Immature natural killer cell (primary cell): Measurements from ENCODE around the gene SUSD3. TPM values are rescaled to one million over a fixed set of nuclear protein-coding genes. Genes with fewer than 3 reads are reported as not detected.

Experiments used
- DNase-seq, 3 donors: peaks; one replicate each; pipeline ENCODE4 v3.0.0; 2022; ENCODE audit warnings: mixed read lengths in 1 of 3
- H3K27ac Mint-ChIP-seq, 6 donors: one replicate each; pipeline ENCODE4 v1.8.0; 2020; ENCODE audit warnings: mixed read lengths in 6 of 6, mild to moderate bottlenecking in 5 of 6, inconsistent platforms in 4 of 6, moderate library complexity in 3 of 6
- H3K27me3 Mint-ChIP-seq, 3 donors: one replicate each; pipeline ENCODE4 v1.8.0; 2020 to 2021; ENCODE audit warnings: low read depth in 3 of 3, mild to moderate bottlenecking in 3 of 3, mixed read lengths in 3 of 3, moderate library complexity in 3 of 3, inconsistent platforms in 1 of 3
- H3K36me3 Mint-ChIP-seq, 3 donors: one replicate each; pipeline ENCODE4 v1.8.0; 2020; ENCODE audit warnings: mixed read lengths in 3 of 3, inconsistent platforms in 2 of 3, mild to moderate bottlenecking in 2 of 3
- H3K4me1 Mint-ChIP-seq, 2 donors: one replicate each; pipeline ENCODE4 v1.8.0; 2020; ENCODE audit warnings: inconsistent platforms in 2 of 2, mild to moderate bottlenecking in 2 of 2, mixed read lengths in 2 of 2, moderate library complexity in 1 of 2
- H3K4me3 Mint-ChIP-seq, 5 donors: one replicate each; pipeline ENCODE4 v1.8.0; 2020; ENCODE audit warnings: mild to moderate bottlenecking in 5 of 5, mixed read lengths in 5 of 5, inconsistent platforms in 3 of 5, moderate library complexity in 3 of 5
- H3K9me3 Mint-ChIP-seq, 6 donors: one replicate each; pipeline ENCODE4 v1.8.0; 2020; ENCODE audit warnings: mild to moderate bottlenecking in 6 of 6, mixed read lengths in 6 of 6, inconsistent platforms in 4 of 6, moderate library complexity in 3 of 6
- polyA plus RNA-seq, 3 donors: library from polyadenylated mRNA; unstranded; fragments of 300-500 nt; fragmentation: Illumina TruSeq; gene quantifications; one replicate each; pipeline ENCODE4 v1.2.3, GENCODE V29; 2021

SUSD3 gene
- polyA plus RNA-seq, 3 donors from 2014 or later = 3.5 to 5.2 TPM; not detected in 1

- Mint-ChIP-seq H3K36me3 (no peaks in the 10 kb centered on the region), H3K27me3 (peaks cover 3 to 14% (median 8%) of the 10 kb centered on the region in 3 donors), H3K27ac (no peak overlapping the region), H3K4me1 (peaks cover 9 to 21% of the 10 kb centered on the region in 2 donors), H3K4me3 (no peak overlapping the region), H3K9me3 (no peaks in the 10 kb centered on the region)
- DNase-seq = no peak
These were observed 8.3 kb upstream of the SUSD3 start for GRCh38 chr9:93050231-93050630.

- H3K4me3 Mint-ChIP-seq = no peak overlapping the region
- no peaks in the 10 kb centered on the region for H3K9me3 Mint-ChIP-seq
- peaks cover 9 to 28% of the 10 kb centered on the region in 2 donors for H3K4me1 Mint-ChIP-seq
- no peak overlapping the region for H3K27ac Mint-ChIP-seq
- H3K27me3 Mint-ChIP-seq = peaks cover 5 to 10% (median 5%) of the 10 kb centered on the region in 3 donors
- no peak for DNase-seq
- H3K36me3 Mint-ChIP-seq = no peaks in the 10 kb centered on the region
These were observed 6.8 kb upstream of the SUSD3 start for GRCh38 chr9:93051680-93052089.

GRCh38 chr9:93052791-93053540 lies 5.5 kb upstream of the SUSD3 start:
- Mint-ChIP-seq H3K4me3 (no peak overlapping the region), H3K36me3 (no peaks in the 10 kb centered on the region), H3K9me3 (no peaks in the 10 kb centered on the region), H3K27me3 (peaks cover 3 to 12% (median 5%) of the 10 kb centered on the region in 3 donors), H3K27ac (no peak overlapping the region), H3K4me1 (peaks cover 17 to 38% of the 10 kb centered on the region in 2 donors)
- DNase-seq = no peak

GRCh38 chr9:93053781-93054331 lies 4.6 kb upstream of the SUSD3 start:
- H3K4me3 Mint-ChIP-seq = no peak overlapping the region
- H3K36me3 Mint-ChIP-seq = no peaks in the 10 kb centered on the region
- H3K9me3 Mint-ChIP-seq = no peaks in the 10 kb centered on the region
- peaks cover 3 to 10% (median 5%) of the 10 kb centered on the region in 3 donors for H3K27me3 Mint-ChIP-seq
- DNase-seq = no peak
- peaks cover 21 to 36% of the 10 kb centered on the region in 2 donors for H3K4me1 Mint-ChIP-seq
- no peak overlapping the region for H3K27ac Mint-ChIP-seq

GRCh38 chr9:93054758-93055704 lies 3.5 kb upstream of the SUSD3 start:
- H3K4me3 Mint-ChIP-seq = no peak overlapping the region
- peak overlapping the region in 2 of 6 donors; percentile 45 to 48 for H3K27ac Mint-ChIP-seq
- H3K36me3 Mint-ChIP-seq = no peaks in the 10 kb centered on the region
- peaks cover 30 to 44% of the 10 kb centered on the region in 2 donors for H3K4me1 Mint-ChIP-seq
- peaks cover 5 to 18% (median 5%) of the 10 kb centered on the region in 3 donors for H3K27me3 Mint-ChIP-seq
- no peaks in the 10 kb centered on the region for H3K9me3 Mint-ChIP-seq
- DNase-seq = no peak

- no peaks in the 10 kb centered on the region for H3K9me3 Mint-ChIP-seq
- H3K4me3 Mint-ChIP-seq = peak overlapping the region; percentile 14 to 77 (median 44)
- H3K36me3 Mint-ChIP-seq = no peaks in the 10 kb centered on the region
- peaks cover 18 to 19% (median 18%) of the 10 kb centered on the region in 3 donors for H3K27me3 Mint-ChIP-seq
- peak overlapping the region in 1 of 6 donors; percentile 75 for H3K27ac Mint-ChIP-seq
- no peak for DNase-seq
- H3K4me1 Mint-ChIP-seq = peaks cover 51 to 66% of the 10 kb centered on the region in 2 donors
These were observed 1.3 kb upstream of the SUSD3 start for GRCh38 chr9:93057042-93057702.

- H3K9me3 Mint-ChIP-seq = no peaks in the 10 kb centered on the region
- no peak for DNase-seq
- H3K27ac Mint-ChIP-seq = peak overlapping the region in 4 of 6 donors; percentile 67 to 84 (median 73)
These were observed 672 bp upstream of the SUSD3 start for GRCh38 chr9:93057703-93058354.

GRCh38 chr9:93059011-93059714 lies 662 bp downstream of the SUSD3 start:
- Mint-ChIP-seq H3K4me3 (peak overlapping the region; percentile 82 to 91 (median 86)), H3K9me3 (no peaks in the 10 kb centered on the region), H3K27ac (peak overlapping the region in 5 of 6 donors; percentile 39 to 91 (median 82)), H3K36me3 (no peaks in the 10 kb centered on the region), H3K4me1 (peaks cover 58 to 66% of the 10 kb centered on the region in 2 donors), H3K27me3 (peaks cover 20 to 24% (median 21%) of the 10 kb centered on the region in 3 donors)
- peak; percentile 35 to 37 (median 36) for DNase-seq

More at GRCh38 chr9:93057703-93058354, 672 bp upstream of the SUSD3 start:
- peaks cover 56 to 71% of the 10 kb centered on the region in 2 donors for H3K4me1 Mint-ChIP-seq
- H3K27me3 Mint-ChIP-seq = peaks cover 18 to 22% (median 19%) of the 10 kb centered on the region in 3 donors
- H3K36me3 Mint-ChIP-seq = no peaks in the 10 kb centered on the region
- H3K4me3 Mint-ChIP-seq = peak overlapping the region; percentile 59 to 82 (median 69)

GRCh38 chr9:93059715-93060578 lies 1.4 kb downstream of the SUSD3 start:
- no peaks in the 10 kb centered on the region for H3K36me3 Mint-ChIP-seq
- no peak for DNase-seq
- H3K4me1 Mint-ChIP-seq = peaks cover 66 to 72% of the 10 kb centered on the region in 2 donors

GRCh38 chr9:93060746-93061259 lies 2.3 kb downstream of the SUSD3 start:
- peaks cover 74 to 81% of the 10 kb centered on the region in 2 donors for H3K4me1 Mint-ChIP-seq
- no peak for DNase-seq
- H3K27me3 Mint-ChIP-seq = peaks cover 28 to 33% (median 31%) of the 10 kb centered on the region in 3 donors
- peak overlapping the region; percentile 59 to 91 (median 83) for H3K4me3 Mint-ChIP-seq
- no peaks in the 10 kb centered on the region for H3K9me3 Mint-ChIP-seq
- H3K36me3 Mint-ChIP-seq = no peaks in the 10 kb centered on the region
- peak overlapping the region in 3 of 6 donors; percentile 33 to 55 (median 49) for H3K27ac Mint-ChIP-seq

More at GRCh38 chr9:93059715-93060578, 1.4 kb downstream of the SUSD3 start:
- Mint-ChIP-seq H3K27me3 (peaks cover 26 to 32% (median 28%) of the 10 kb centered on the region in 3 donors), H3K27ac (peak overlapping the region in 4 of 6 donors; percentile 73 to 91 (median 83)), H3K4me3 (peak overlapping the region; percentile 82 to 91 (median 86)), H3K9me3 (no peaks in the 10 kb centered on the region)

- H3K9me3 Mint-ChIP-seq = no peaks in the 10 kb centered on the region
- H3K27ac Mint-ChIP-seq = no peak overlapping the region
- no peak for DNase-seq
- no peaks in the 10 kb centered on the region for H3K36me3 Mint-ChIP-seq
- H3K4me3 Mint-ChIP-seq = peak overlapping the region in 3 of 5 donors; percentile 6 to 60 (median 30)
- H3K4me1 Mint-ChIP-seq = peaks cover 78 to 83% of the 10 kb centered on the region in 2 donors
- peaks cover 32 to 33% (median 33%) of the 10 kb centered on the region in 3 donors for H3K27me3 Mint-ChIP-seq
These were observed 2.8 kb downstream of the SUSD3 start for GRCh38 chr9:93061260-93061751.
